HepG2 (cell line): ENCODE results near the gene GHRH. TPM values are rescaled to one million over a fixed set of nuclear protein-coding genes. Genes with fewer than 3 reads are reported as not detected.

Experiments used
- ATAC-seq: fragments of 200-7000 bp; cut with Tn5 transposase; 3 replicates; pipeline ENCODE4 v1.9.1; 2020; ENCODE audit warnings: mild to moderate bottlenecking, moderate library complexity
- BruUV-seq: library from RNA; stranded (reverse); fragments of 400-500 nt; replicated peaks from 2 replicates; lab custom pipeline; 2021; lab: Mats Ljungman, UMichigan
- CTCF ChIA-PET: fragments of 300-600 bp; formaldehyde crosslinking; extraction: SDS; loops from one replicate; lab custom pipeline; 2021; ENCODE audit warnings: low total read pairs, inconsistent platforms, low intra/inter-chr PET ratio; lab: Yijun Ruan, JAX
- POLR2A ChIA-PET: fragments of 350-600 bp; sonication (Branson Sonifier 250); formaldehyde crosslinking; loops from one replicate; lab custom pipeline; 2020; ENCODE audit warnings: antibody characterized with exemption, inconsistent platforms; lab: Yijun Ruan, JAX
- DNase-seq: peaks from one replicate; pipeline ENCODE4 v3.0.0-alpha.2; 2015; ENCODE audit warnings: low spot score
- FAIRE-seq: peaks from 3 replicates; lab custom pipeline; 2011; peaks lifted over from hg19 to GRCh38; lab: Jason Lieb, UNC
- H2AFZ ChIP-seq: one replicate; pipeline ENCODE4 v1.6.1; 2011; ENCODE audit warnings: low read length, inconsistent platforms
- H3K27ac ChIP-seq: fragments of 300-600 bp; 3 replicates; pipeline ENCODE4 v1.8.0; 2011; ENCODE audit warnings: mixed run types, mild to moderate bottlenecking, mixed read lengths, low read length, inconsistent platforms; ENCODE audit not compliant: insufficient read depth; ENCODE audit errors: extremely low read length
- H3K27me3 ChIP-seq, 2 experiments: fragments of 200-600 bp in 1 of 2; 2 replicates in 1 of 2; 3 replicates in 1 of 2; pipeline versions ENCODE4 v1.6.0 to v1.8.0; 2011; ENCODE audit warnings: low read length in 2 of 2, mild to moderate bottlenecking in 2 of 2, moderate library complexity in 2 of 2, inconsistent platforms in 1 of 2; ENCODE audit not compliant: insufficient read depth in 2 of 2, control insufficient read depth in 1 of 2
- H3K36me3 ChIP-seq, 2 experiments: fragments of 200-600 bp in 1 of 2; replicated peaks in 1 of 2; 2 replicates in 1 of 2; 3 replicates in 1 of 2; pipeline versions ENCODE4 v1.5.1 to v1.8.0; 2011; ENCODE audit warnings: low read length in 2 of 2, inconsistent platforms in 1 of 2; ENCODE audit not compliant: insufficient read depth in 2 of 2, control insufficient read depth in 1 of 2
- H3K4me1 ChIP-seq: 2 replicates; pipeline ENCODE4 v1.5.1; 2012; ENCODE audit warnings: low read length, inconsistent platforms; ENCODE audit not compliant: insufficient read depth
- H3K4me2 ChIP-seq: 2 replicates; pipeline ENCODE4 v1.6.0; 2011; ENCODE audit warnings: low read depth, low read length, inconsistent platforms
- H3K4me3 ChIP-seq, 3 experiments: fragments of 200-600 bp in 1 of 3; sonication (generic), shearing (Covaris generic) in 1 of 3; replicated peaks in 1 of 3; 2 replicates each; pipeline ENCODE4 v1.5.1; 2011 to 2016; ENCODE audit warnings: low read length in 3 of 3, inconsistent platforms in 2 of 3, low read depth in 2 of 3, mild to moderate bottlenecking in 2 of 3, control low read depth in 1 of 3, mixed read lengths in 1 of 3; ENCODE audit not compliant: insufficient read depth in 1 of 3
- H3K79me2 ChIP-seq: one replicate; pipeline ENCODE4 v1.6.1; 2011; ENCODE audit warnings: low read length, inconsistent platforms; ENCODE audit not compliant: insufficient read depth
- H3K9ac ChIP-seq: 2 replicates; pipeline ENCODE4 v1.6.0; 2011; ENCODE audit warnings: mild to moderate bottlenecking, low read depth, low read length, inconsistent platforms; ENCODE audit not compliant: insufficient read depth
- H3K9me3 ChIP-seq: 2 replicates; pipeline ENCODE4 v1.5.1; 2012; ENCODE audit warnings: mild to moderate bottlenecking, low read length
- H4K20me1 ChIP-seq: 2 replicates; pipeline ENCODE4 v1.6.0; 2011; ENCODE audit warnings: inconsistent platforms, mild to moderate bottlenecking, low read length, moderate library complexity; ENCODE audit not compliant: insufficient read depth
- ATF2 ChIP-seq: sonication (generic); formaldehyde crosslinking; IDR thresholded peaks from 2 replicates; pipeline ENCODE4 v1.4.0; 2020; ENCODE audit warnings: missing genetic modification reagents
- BCL3 ChIP-seq: sonication (generic); formaldehyde crosslinking; IDR thresholded peaks from 2 replicates; pipeline ENCODE4 v1.5.1; 2020; ENCODE audit warnings: mild to moderate bottlenecking, missing genetic modification reagents, moderate library complexity
- BCL6 ChIP-seq: IDR thresholded peaks from 2 replicates; pipeline ENCODE4 v1.6.1; 2016; ENCODE audit warnings: missing genetic modification reagents, missing compliant biosample characterization
- CTCF ChIP-seq: sonication (generic); formaldehyde crosslinking; IDR thresholded peaks from 2 replicates; pipeline ENCODE4 v1.5.0; 2020; ENCODE audit warnings: mild to moderate bottlenecking, missing genetic modification reagents, moderate library complexity
- FOXA1 ChIP-seq, 2 experiments: fragments of 450-650 bp in 1 of 2; sonication (generic) in 1 of 2; formaldehyde crosslinking in 1 of 2; IDR thresholded peaks; 2 replicates each; pipeline versions ENCODE4 v1.4.0 to v1.6.1; 2016 to 2020; ENCODE audit warnings: missing genetic modification reagents in 1 of 2
- TBX2 ChIP-seq: sonication (generic); formaldehyde crosslinking; IDR thresholded peaks from 2 replicates; pipeline ENCODE4 v1.5.0; 2020; ENCODE audit warnings: missing genetic modification reagents, mild to moderate bottlenecking, borderline replicate concordance
- UBTF ChIP-seq: sonication (generic); formaldehyde crosslinking; IDR thresholded peaks from 2 replicates; pipeline ENCODE4 v1.4.0; 2020; ENCODE audit warnings: mild to moderate bottlenecking, missing genetic modification reagents
- ZNF17 ChIP-seq: sonication (generic); formaldehyde crosslinking; IDR thresholded peaks from 2 replicates; pipeline ENCODE4 v1.5.0; 2020; ENCODE audit warnings: mild to moderate bottlenecking, missing genetic modification reagents
- ZNF883 ChIP-seq: sonication (generic); formaldehyde crosslinking; IDR thresholded peaks from 2 replicates; pipeline ENCODE4 v1.5.1; 2020; ENCODE audit warnings: mild to moderate bottlenecking, missing genetic modification reagents; ENCODE audit errors: not compliant biosample characterization
- WGBS: methylation state at CpG from one replicate; pipeline ENCODE4 v1.1.6; 2017; ENCODE audit warnings: low lambda C conversion rate; 5-methylcytosine and 5-hydroxymethylcytosine counted together
- in situ Hi-C: cut with HindIII; loops from 2 replicates; pipeline ENCODE4 v1.10.0; 2017; ENCODE audit warnings: low pct_unique_long_range_greater_than_20kb; ENCODE audit not compliant: extremely low pct_ligation_motif_present
- intact Hi-C: fragments of 100-400 bp; cut with micrococcal nuclease; formaldehyde crosslinking; loops from one replicate; pipeline ENCODE4 v1.10.0; 2022; ENCODE audit not compliant: unreplicated experiment
- polyA plus RNA-seq, 8 experiments: library from polyadenylated mRNA; depleted of rRNA in 3 of 8; stranded (reverse) in 7 of 8; unstranded in 1 of 8; fragments of >200 nt; fragmentation: Illumina TruSeq in 4 of 8; extraction: Trizol in 4 of 8; gene quantifications; 2 replicates each; pipeline versions ENCODE4 v1.2.1 to v1.2.3, GENCODE V29; 2011 to 2016; ENCODE audit warnings: low read depth in 4 of 8, missing spikeins in 1 of 8, mixed read lengths in 1 of 8; ENCODE audit not compliant: insufficient read depth in 1 of 8
- total RNA-seq, 5 experiments: library from RNA; depleted of rRNA; stranded (reverse); fragments of >200 nt; fragmentation: Illumina TruSeq; extraction: Trizol; gene quantifications; 2 replicates each; pipeline ENCODE4 v1.2.3, GENCODE V29; 2016; ENCODE audit warnings: low read depth in 1 of 5
- TF ChIP-seq, protein P1 (sequence below): IDR thresholded peaks from 2 replicates; pipeline ENCODE4 v1.6.1; 2012; ENCODE audit warnings: inconsistent platforms
- TF ChIP-seq, protein P2 (sequence below): sonication (generic); formaldehyde crosslinking; IDR thresholded peaks from 2 replicates; pipeline ENCODE4 v1.8.0; 2022; ENCODE audit warnings: mild to moderate bottlenecking, missing genetic modification reagents, moderate library complexity
- TF ChIP-seq, protein P3 (sequence below): sonication (generic); formaldehyde crosslinking; IDR thresholded peaks from 2 replicates; pipeline ENCODE4 v1.5.1; 2020; ENCODE audit warnings: mild to moderate bottlenecking, missing genetic modification reagents

The GHRH gene
- total and polyA plus RNA-seq, 2 of the 13 experiments (the other 11 are each of a cell fraction or from before 2014, with no cell fraction given), result not detected

DNA sequence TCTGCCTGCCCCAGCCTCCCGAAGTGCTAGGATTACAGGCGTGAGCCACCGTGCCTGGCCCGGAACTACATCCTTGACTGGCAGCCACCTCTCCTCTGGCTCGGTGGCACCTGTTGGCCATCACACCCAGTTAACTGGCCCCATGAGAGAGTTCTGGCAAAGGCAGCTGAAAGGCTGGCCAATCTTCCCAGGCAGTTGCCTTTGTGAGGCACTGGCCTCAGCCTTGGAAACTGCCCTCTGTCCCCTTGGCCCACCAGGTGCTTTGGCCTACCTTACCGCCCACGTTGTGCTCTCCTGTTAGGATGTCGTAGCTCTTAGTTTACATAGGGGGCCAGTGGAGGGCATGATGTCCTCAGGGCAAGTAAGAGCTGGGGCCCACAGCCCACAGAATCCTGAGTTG lies 18.2 kb upstream of the GHRH start:
- Histone ChIP-seq H3K9ac (no peak overlapping the region), H3K4me3 (no peak overlapping the region; a peak in 1 of 6 replicates), H2AFZ (no peak overlapping the region), H4K20me1 (no peaks in the 10 kb centered on the region), H3K4me2 (peak overlapping the region; percentile 22; the same call in 1 of the 2 replicates), H3K36me3 (no peaks in the 10 kb centered on the region), H3K79me2 (no peaks in the 10 kb centered on the region), H3K27ac (no peak overlapping the region), H3K27me3 (no peaks in the 10 kb centered on the region; a peak in 2 of 5 replicates), H3K4me1 (peaks cover 75% of the 10 kb centered on the region), H3K9me3 (no peaks in the 10 kb centered on the region)
- intact Hi-C loops, result no loop called here
- DNase-seq (no peak), ATAC-seq (peak; percentile 8; the same call in 2 of the 3 replicates), FAIRE-seq (no peak)
- in situ Hi-C loops, result no loop called here
- ChIA-PET CTCF (no interaction called here), POLR2A (interaction anchor here (1.3 to 2.3 kb wide), 4 partner anchors 10 to 100 kb away, joined by 3 to 12 read pairs (median 3); partner anchors contain the start of gene MANBAL)
- WGBS, result 11% methylated on average over 7 of the region's 8 CpGs
- no TSS peak for BruUV-seq
- no peak for TF ChIP-seq FOXA1 (IDR thresholded peaks at IDR 0.05)
- 0 out of 2 replicates have a peak, but pooled peaks have one; percentile 9 for TF ChIP-seq FOXA1 (CRISPR knock-in tag; IDR thresholded peaks at IDR 0.05)
- TF ChIP-seq BCL6 (CRISPR knock-in tag), result no peak
- TF ChIP-seq, protein P1, sequence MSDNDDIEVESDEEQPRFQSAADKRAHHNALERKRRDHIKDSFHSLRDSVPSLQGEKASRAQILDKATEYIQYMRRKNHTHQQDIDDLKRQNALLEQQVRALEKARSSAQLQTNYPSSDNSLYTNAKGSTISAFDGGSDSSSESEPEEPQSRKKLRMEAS, result 0 out of 2 replicates have a peak, but pooled peaks have one; percentile 26
- no peak for TF ChIP-seq ATF2 (CRISPR knock-in tag)
- TF ChIP-seq TBX2 (CRISPR knock-in tag), result no peak
- TF ChIP-seq ZNF883 (CRISPR knock-in tag), result peak; percentile 47
- TF ChIP-seq UBTF (CRISPR knock-in tag), result no peak
- no peak for TF ChIP-seq ZNF17 (CRISPR knock-in tag)
- peak; percentile 11; the same call in 1 of the 2 replicates for TF ChIP-seq CTCF (CRISPR knock-in tag)
- TF ChIP-seq, protein P2, sequence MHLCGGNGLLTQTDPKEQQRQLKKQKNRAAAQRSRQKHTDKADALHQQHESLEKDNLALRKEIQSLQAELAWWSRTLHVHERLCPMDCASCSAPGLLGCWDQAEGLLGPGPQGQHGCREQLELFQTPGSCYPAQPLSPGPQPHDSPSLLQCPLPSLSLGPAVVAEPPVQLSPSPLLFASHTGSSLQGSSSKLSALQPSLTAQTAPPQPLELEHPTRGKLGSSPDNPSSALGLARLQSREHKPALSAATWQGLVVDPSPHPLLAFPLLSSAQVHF, result no peak
- TF ChIP-seq BCL3 (CRISPR knock-in tag), result 0 out of 2 replicates have a peak, but pooled peaks have one; percentile 50
- TF ChIP-seq, protein P3, sequence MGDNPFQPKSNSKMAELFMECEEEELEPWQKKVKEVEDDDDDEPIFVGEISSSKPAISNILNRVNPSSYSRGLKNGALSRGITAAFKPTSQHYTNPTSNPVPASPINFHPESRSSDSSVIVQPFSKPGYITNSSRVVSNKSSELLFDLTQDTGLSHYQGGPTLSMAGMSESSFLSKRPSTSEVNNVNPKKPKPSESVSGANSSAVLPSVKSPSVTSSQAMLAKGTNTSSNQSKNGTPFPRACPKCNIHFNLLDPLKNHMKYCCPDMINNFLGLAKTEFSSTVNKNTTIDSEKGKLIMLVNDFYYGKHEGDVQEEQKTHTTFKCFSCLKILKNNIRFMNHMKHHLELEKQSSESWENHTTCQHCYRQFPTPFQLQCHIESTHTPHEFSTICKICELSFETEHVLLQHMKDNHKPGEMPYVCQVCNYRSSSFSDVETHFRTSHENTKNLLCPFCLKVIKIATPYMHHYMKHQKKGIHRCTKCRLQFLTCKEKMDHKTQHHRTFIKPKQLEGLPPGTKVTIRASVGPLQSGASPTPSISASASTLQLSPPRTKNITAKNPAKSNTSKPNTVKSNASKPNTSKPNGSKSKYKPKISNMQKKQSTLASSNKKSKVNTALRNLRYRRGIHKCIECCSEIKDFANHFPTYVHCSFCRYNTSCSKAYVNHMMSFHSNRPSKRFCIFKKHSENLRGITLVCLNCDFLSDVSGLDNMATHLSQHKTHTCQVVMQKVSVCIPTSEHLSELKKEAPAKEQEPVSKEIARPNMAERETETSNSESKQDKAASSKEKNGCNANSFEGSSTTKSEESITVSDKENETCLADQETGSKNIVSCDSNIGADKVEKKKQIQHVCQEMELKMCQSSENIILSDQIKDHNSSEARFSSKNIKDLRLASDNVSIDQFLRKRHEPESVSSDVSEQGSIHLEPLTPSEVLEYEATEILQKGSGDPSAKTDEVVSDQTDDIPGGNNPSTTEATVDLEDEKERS (CRISPR knock-in tag), result no peak
